Spleen (tissue), 11 donors: ENCODE results near the gene SYNGR4. TPM values are rescaled to one million over a fixed set of nuclear protein-coding genes. Genes with fewer than 3 reads are reported as not detected.

Experiments used
- DNase-seq: peaks from one replicate; pipeline ENCODE4 v3.0.0-alpha.2; 2020
- H3K27ac ChIP-seq, 8 donors: fragments of 200-600 bp; sonication (generic) in 7 of 8; 1 replicate in 4 of 8; 2 replicates in 4 of 8; pipeline versions ENCODE4 v1.5.0 to v1.8.0; 2016 to 2021; ENCODE audit warnings: inconsistent platforms in 4 of 8, mild to moderate bottlenecking in 4 of 8, moderate library complexity in 1 of 8
- H3K27me3 ChIP-seq, 7 donors: fragments of 200-600 bp; sonication (generic) in 6 of 7; replicated peaks in 1 of 7; 1 replicate in 4 of 7; 2 replicates in 3 of 7; pipeline versions ENCODE4 v1.5.0 to v1.8.0; 2016 to 2021; ENCODE audit warnings: inconsistent platforms in 3 of 7, mild to moderate bottlenecking in 1 of 7
- H3K36me3 ChIP-seq, 6 donors: fragments of 200-600 bp; sonication (generic) in 5 of 6; 1 replicate in 4 of 6; 2 replicates in 2 of 6; pipeline versions ENCODE4 v1.5.0 to v1.8.0; 2016 to 2021; ENCODE audit warnings: inconsistent platforms in 2 of 6
- H3K4me1 ChIP-seq, 6 donors: fragments of 200-600 bp; sonication (generic) in 5 of 6; 1 replicate in 3 of 6; 2 replicates in 3 of 6; pipeline versions ENCODE4 v1.5.0 to v1.8.0; 2016 to 2021; ENCODE audit warnings: inconsistent platforms in 3 of 6
- H3K4me3 ChIP-seq, 8 donors: fragments of 200-600 bp; sonication (generic) in 7 of 8; 1 replicate in 4 of 8; 2 replicates in 4 of 8; pipeline versions ENCODE4 v1.5.0 to v1.8.0; 2016 to 2021; ENCODE audit warnings: inconsistent platforms in 4 of 8, mild to moderate bottlenecking in 4 of 8, moderate library complexity in 2 of 8
- H3K9me3 ChIP-seq, 8 donors: fragments of 200-600 bp; sonication (generic) in 7 of 8; 1 replicate in 4 of 8; 2 replicates in 4 of 8; pipeline versions ENCODE4 v1.5.0 to v1.8.0; 2016 to 2021; ENCODE audit warnings: inconsistent platforms in 4 of 8
- POLR2A ChIP-seq, 3 donors: fragments of 450-650 bp; IDR thresholded peaks; one replicate each; pipeline ENCODE4 v1.5.1; 2017; ENCODE audit warnings: antibody characterized with exemption in 3 of 3, mild to moderate bottlenecking in 1 of 3
- POLR2AphosphoS5 ChIP-seq, 3 donors: sonication (generic); formaldehyde crosslinking; IDR thresholded peaks; one replicate each; pipeline ENCODE4 v1.5.1; 2017; ENCODE audit warnings: antibody characterized with exemption in 3 of 3
- WGBS, 5 donors: extraction: QIAGEN DNeasy Blood & Tissue Kit in 3 of 5; methylation state at CpG; one replicate each; pipeline versions ENCODE4 v1.1.5 to v1.1.7; 2013 to 2018; 5-methylcytosine and 5-hydroxymethylcytosine counted together
- intact Hi-C: fragments of 100-400 bp; cut with DNase I; formaldehyde crosslinking; loops from one replicate; pipeline ENCODE4 v1.15.0; 2023; ENCODE audit warnings: low total_unique reads
- polyA plus RNA-seq, 3 donors: library from polyadenylated mRNA; stranded (reverse); fragments of 200-250 nt; gene quantifications; one replicate each; pipeline ENCODE4 v1.2.1, GENCODE V29; 2013
- total RNA-seq, 7 donors: library from RNA; depleted of rRNA in 3 of 7; stranded (reverse); fragments of >200 nt in 3 of 7; fragmentation: NEBNext Ultra II Directional in 4 of 7; extraction: Animal tissue kit (Norgen Biotek cat#: 25700) in 4 of 7; gene quantifications; one replicate each; pipeline versions ENCODE4 v1.1.0 to v1.2.1, GENCODE V29; 2016 to 2021
- TF ChIP-seq, protein P1 (sequence below), 11 experiments: fragments of 200-600 bp in 7 of 11; fragments of 450-650 bp in 4 of 11; sonication (generic) in 4 of 11; IDR thresholded peaks in 8 of 11; conservative IDR thresholded peaks in 3 of 11; 1 replicate in 7 of 11; 2 replicates in 4 of 11; pipeline versions ENCODE4 v1.4.0 to v1.8.0; 2016 to 2021; ENCODE audit warnings: antibody characterized with exemption in 11 of 11, inconsistent platforms in 4 of 11, mild to moderate bottlenecking in 1 of 11
- donor health status: healthy with polysubstance abuse.
- donor health status: DM: no; HTN: no; CAD: no; lungs with moderate emphysema.
- donor health status: DM: no; HTN: no; CAD: no.
- donor health status: Bipolar disorder and iron deficiency.
- donor health status: healthy.
- donor health status: DM: no; HTN: no; CAD: no.
- donor health status: DM: yes; HTN: yes; CAD: no.

The SYNGR4 gene
- total and polyA plus RNA-seq, 10 donors = 0.09 TPM; not detected in 9

DNA sequence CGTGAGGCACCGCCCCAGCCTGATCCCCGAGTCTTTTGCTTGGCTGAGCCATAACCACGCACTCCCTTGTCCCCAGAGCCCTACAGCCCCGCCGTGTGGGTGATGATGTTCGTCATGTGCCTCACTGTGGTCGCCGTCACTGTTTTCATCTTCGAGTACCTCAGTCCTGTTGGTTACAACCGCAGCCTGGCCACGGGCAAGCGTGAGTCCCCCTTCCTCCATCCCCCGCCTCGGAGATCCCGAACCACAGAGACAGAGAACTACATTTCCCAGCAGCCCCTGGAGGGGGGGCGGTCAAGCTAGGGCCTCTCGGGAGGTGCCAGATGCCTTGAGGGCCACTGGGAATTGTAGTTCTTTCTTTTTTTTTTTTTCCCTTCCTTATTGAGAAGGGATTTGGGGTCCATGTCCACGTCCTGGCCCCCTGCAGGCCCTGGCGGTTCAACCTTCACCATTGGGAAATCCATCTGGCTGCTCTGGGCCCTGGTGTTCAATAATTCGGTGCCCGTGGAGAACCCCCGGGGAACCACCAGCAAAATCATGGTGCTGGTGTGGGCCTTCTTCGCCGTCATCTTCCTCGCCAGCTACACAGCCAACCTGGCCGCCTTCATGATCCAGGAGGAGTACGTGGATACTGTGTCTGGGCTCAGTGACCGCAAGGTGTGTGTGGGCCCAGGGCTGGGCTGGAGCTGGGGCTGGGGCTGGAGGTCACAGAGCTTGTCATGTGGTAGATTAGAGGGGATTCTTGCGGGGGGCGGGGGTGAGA is 55.2 kb downstream of the SYNGR4 start:
- DNase-seq = peak; percentile 87
- peak overlapping the region in 3 of 8 donors; percentile 12 to 62 (median 21) for H3K4me3 ChIP-seq
- WGBS, 5 donors = 46 to 58% (median 51%) methylated on average over 25 to 31 of the region's 31 CpGs
- H3K4me1 ChIP-seq = peaks cover 0 to 31% (median 18%) of the 10 kb centered on the region in 6 donors
- H3K27me3 ChIP-seq = peaks cover 0 to 35% (median 15%) of the 10 kb centered on the region in 7 donors
- peak in 2 of 3 donors; percentile 31 to 33 for TF ChIP-seq POLR2AphosphoS5 (IDR thresholded peaks at IDR 0.05)
- TF ChIP-seq, protein P1, sequence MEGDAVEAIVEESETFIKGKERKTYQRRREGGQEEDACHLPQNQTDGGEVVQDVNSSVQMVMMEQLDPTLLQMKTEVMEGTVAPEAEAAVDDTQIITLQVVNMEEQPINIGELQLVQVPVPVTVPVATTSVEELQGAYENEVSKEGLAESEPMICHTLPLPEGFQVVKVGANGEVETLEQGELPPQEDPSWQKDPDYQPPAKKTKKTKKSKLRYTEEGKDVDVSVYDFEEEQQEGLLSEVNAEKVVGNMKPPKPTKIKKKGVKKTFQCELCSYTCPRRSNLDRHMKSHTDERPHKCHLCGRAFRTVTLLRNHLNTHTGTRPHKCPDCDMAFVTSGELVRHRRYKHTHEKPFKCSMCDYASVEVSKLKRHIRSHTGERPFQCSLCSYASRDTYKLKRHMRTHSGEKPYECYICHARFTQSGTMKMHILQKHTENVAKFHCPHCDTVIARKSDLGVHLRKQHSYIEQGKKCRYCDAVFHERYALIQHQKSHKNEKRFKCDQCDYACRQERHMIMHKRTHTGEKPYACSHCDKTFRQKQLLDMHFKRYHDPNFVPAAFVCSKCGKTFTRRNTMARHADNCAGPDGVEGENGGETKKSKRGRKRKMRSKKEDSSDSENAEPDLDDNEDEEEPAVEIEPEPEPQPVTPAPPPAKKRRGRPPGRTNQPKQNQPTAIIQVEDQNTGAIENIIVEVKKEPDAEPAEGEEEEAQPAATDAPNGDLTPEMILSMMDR (IDR thresholded peaks at IDR 0.05 in 8 of 11, conservative IDR thresholded peaks at IDR 0.05 in 3 of 11) = no peak
- intact Hi-C loops = no loop called here
- no peak overlapping the region for H3K27ac ChIP-seq
- H3K36me3 ChIP-seq = no peaks in the 10 kb centered on the region
- H3K9me3 ChIP-seq = no peaks in the 10 kb centered on the region

GRCh38 chr19:48421548-48421947 is 57.4 kb downstream of the SYNGR4 start:
- no peaks in the 10 kb centered on the region for H3K9me3 ChIP-seq
- no peak overlapping the region for H3K4me3 ChIP-seq
- intact Hi-C loops = no loop called here
- H3K4me1 ChIP-seq = peaks cover 0 to 20% (median 12%) of the 10 kb centered on the region in 6 donors
- no peak for DNase-seq
- H3K27me3 ChIP-seq = peaks cover 0 to 15% (median 0%) of the 10 kb centered on the region in 7 donors
- TF ChIP-seq POLR2AphosphoS5 (IDR thresholded peaks at IDR 0.05) (no peak), POLR2A (IDR thresholded peaks at IDR 0.05) (no peak)
- TF ChIP-seq, protein P1 (IDR thresholded peaks at IDR 0.05 in 8 of 11, conservative IDR thresholded peaks at IDR 0.05 in 3 of 11) = no peak
- 69 to 90% (median 81%) methylated on average over 6 to 16 of the region's 16 CpGs for WGBS, 5 donors
- no peak overlapping the region for H3K27ac ChIP-seq
- no peaks in the 10 kb centered on the region for H3K36me3 ChIP-seq

- DNase-seq = no peak
- H3K4me1 ChIP-seq = peaks cover 0 to 10% (median 9%) of the 10 kb centered on the region in 6 donors
- 7 to 12% (median 8%) methylated on average over 8 of the region's 8 CpGs for WGBS, 5 donors
- H3K4me3 ChIP-seq = peak overlapping the region in 1 of 8 donors; percentile 17
- H3K36me3 ChIP-seq = no peaks in the 10 kb centered on the region
- H3K9me3 ChIP-seq = no peaks in the 10 kb centered on the region
- intact Hi-C loops = no loop called here
- H3K27ac ChIP-seq = peak overlapping the region in 4 of 8 donors; percentile 12 to 54 (median 22)
- no peaks in the 10 kb centered on the region for H3K27me3 ChIP-seq
- no peak for TF ChIP-seq POLR2A (IDR thresholded peaks at IDR 0.05)
- peak in 1 of 3 donors; percentile 6 for TF ChIP-seq POLR2AphosphoS5 (IDR thresholded peaks at IDR 0.05)
- TF ChIP-seq, protein P1 (IDR thresholded peaks at IDR 0.05 in 8 of 11, conservative IDR thresholded peaks at IDR 0.05 in 3 of 11) = no peak
These were observed 60.6 kb downstream of the SYNGR4 start for GRCh38 chr19:48424694-48425219.

Other genes starting within 250 kb of the SYNGR4 start
- gene LIG1, start 194.0 kb upstream of the SYNGR4 start, total RNA-seq = 10 to 100 TPM; 26.5 to 44.7 (median 33.5) TPM
- gene LIG1, start 194.0 kb upstream of the SYNGR4 start, polyA plus RNA-seq = 10 to 100 TPM; 44.1 to 68.4 (median 49.1) TPM
- 1 to 10 TPM; 1.3 to 9.3 (median 5.2) TPM for gene ZSWIM9, start 193.7 kb upstream of the SYNGR4 start, total RNA-seq
- gene ZSWIM9, start 193.7 kb upstream of the SYNGR4 start, polyA plus RNA-seq = 1 to 10 TPM; 1.6 to 4.3 (median 2.0) TPM
- gene CARD8, start 108.5 kb upstream of the SYNGR4 start, total RNA-seq = 100 to 1,000 TPM; 147 to 238 (median 178) TPM
- 10 to 100 TPM; 61.8 to 83.8 (median 71.2) TPM for gene CARD8, start 108.5 kb upstream of the SYNGR4 start, polyA plus RNA-seq
- gene ZNF114, start 94.3 kb upstream of the SYNGR4 start, total RNA-seq = 1 to 10 TPM in 5 of 7 donors, under 1 TPM in 2; 0.54 to 2.3 (median 1.1) TPM
- gene ZNF114, start 94.3 kb upstream of the SYNGR4 start, polyA plus RNA-seq = under 1 TPM; 0.28 to 0.90 (median 0.36) TPM
- gene EMP3, start 38.8 kb upstream of the SYNGR4 start, total RNA-seq = 10 to 100 TPM; 33.2 to 95.8 (median 73.2) TPM
- 100 to 1,000 TPM in 2 of 3 donors, 10 to 100 TPM in 1; 89.5 to 149 (median 122) TPM for gene EMP3, start 38.8 kb upstream of the SYNGR4 start, polyA plus RNA-seq
- 10 to 100 TPM in 4 of 7 donors, 1 to 10 TPM in 3; 8.7 to 14.8 (median 12.5) TPM for gene TMEM143, start 427 bp upstream of the SYNGR4 start, total RNA-seq
- 1 to 10 TPM; 5.8 to 7.7 (median 7.0) TPM for gene TMEM143, start 427 bp upstream of the SYNGR4 start, polyA plus RNA-seq
- 10 to 100 TPM; 61.7 to 95.9 (median 76.2) TPM for gene KDELR1, start 27.2 kb downstream of the SYNGR4 start, total RNA-seq
- gene KDELR1, start 27.2 kb downstream of the SYNGR4 start, polyA plus RNA-seq = 10 to 100 TPM; 36.2 to 55.9 (median 45.0) TPM
- 1 to 10 TPM in 1 of 7 donors, under 1 TPM in 6; 0.28 to 1.2 (median 0.77) TPM for gene GRIN2D, start 29.3 kb downstream of the SYNGR4 start, total RNA-seq
- under 1 TPM; 0.07 to 0.10 (median 0.09) TPM for gene GRIN2D, start 29.3 kb downstream of the SYNGR4 start, polyA plus RNA-seq
- 10 to 100 TPM; 24.3 to 34.5 (median 26.0) TPM for gene GRWD1, start 81.6 kb downstream of the SYNGR4 start, total RNA-seq
- 10 to 100 TPM in 1 of 3 donors, 1 to 10 TPM in 2; 5.5 to 14.7 (median 9.5) TPM for gene GRWD1, start 81.6 kb downstream of the SYNGR4 start, polyA plus RNA-seq
- 1 to 10 TPM in 2 of 7 donors, under 1 TPM in 5; 0.43 to 1.4 (median 0.93) TPM for gene KCNJ14, start 91.2 kb downstream of the SYNGR4 start, total RNA-seq
- gene KCNJ14, start 91.2 kb downstream of the SYNGR4 start, polyA plus RNA-seq = under 1 TPM; 0.26 to 0.61 (median 0.38) TPM
- 10 to 100 TPM; 31.4 to 66.4 (median 48.2) TPM for gene CYTH2, start 105.0 kb downstream of the SYNGR4 start, total RNA-seq
- gene CYTH2, start 105.0 kb downstream of the SYNGR4 start, polyA plus RNA-seq = 10 to 100 TPM; 22.6 to 44.1 (median 24.6) TPM
- gene LMTK3, start 147.5 kb downstream of the SYNGR4 start, total RNA-seq = 1 to 10 TPM in 6 of 7 donors, under 1 TPM in 1; 0.69 to 4.2 (median 1.5) TPM
- 1 to 10 TPM in 1 of 3 donors, under 1 TPM in 2; 0.29 to 1.1 (median 0.37) TPM for gene LMTK3, start 147.5 kb downstream of the SYNGR4 start, polyA plus RNA-seq
- not detected for gene SULT2B1, start 187.8 kb downstream of the SYNGR4 start, total RNA-seq
- gene SULT2B1, start 187.8 kb downstream of the SYNGR4 start, polyA plus RNA-seq = under 1 TPM in 2 of 3 donors, not detected in 1; 0.12 to 0.58 TPM
- gene SPACA4, start 242.4 kb downstream of the SYNGR4 start, total RNA-seq = not detected
- not detected for gene SPACA4, start 242.4 kb downstream of the SYNGR4 start, polyA plus RNA-seq